Transverse colon (tissue), 4 donors: ENCODE data around the gene ZNF138. TPM values are rescaled to one million over a fixed set of nuclear protein-coding genes. Genes with fewer than 3 reads are reported as not detected.

Source experiments
- DNase-seq: peaks from one replicate; pipeline ENCODE4 v3.0.0-alpha.2; 2019
- H3K27ac ChIP-seq, 4 donors: fragments of 200-600 bp; sonication (generic); 2 replicates each; pipeline ENCODE4 v1.5.1; 2016 to 2018; ENCODE audit warnings: inconsistent platforms in 4 of 4
- H3K27me3 ChIP-seq: fragments of 200-600 bp; sonication (generic); 2 replicates; pipeline ENCODE4 v1.5.1; 2017; ENCODE audit warnings: inconsistent platforms
- H3K36me3 ChIP-seq, 4 donors: fragments of 200-600 bp; sonication (generic); 2 replicates each; pipeline ENCODE4 v1.5.1; 2017 to 2019; ENCODE audit warnings: inconsistent platforms in 4 of 4
- H3K4me1 ChIP-seq, 4 donors: fragments of 200-600 bp; sonication (generic); 2 replicates each; pipeline ENCODE4 v1.5.1; 2017 to 2020; ENCODE audit warnings: inconsistent platforms in 4 of 4
- H3K4me3 ChIP-seq, 4 donors: fragments of 200-600 bp; sonication (generic); 1 replicate in 1 of 4; 2 replicates in 3 of 4; pipeline versions ENCODE4 v1.5.1 to v1.6.1; 2017 to 2019; ENCODE audit warnings: inconsistent platforms in 4 of 4
- H3K9me3 ChIP-seq, 2 donors: fragments of 200-600 bp; sonication (generic); 2 replicates each; pipeline ENCODE4 v1.5.1; 2017 to 2019; ENCODE audit warnings: inconsistent platforms in 2 of 2
- EP300 ChIP-seq: sonication (generic); formaldehyde crosslinking; IDR thresholded peaks from one replicate; pipeline ENCODE4 v1.6.1; 2017; ENCODE audit warnings: antibody characterized with exemption, low read depth
- POLR2A ChIP-seq: fragments of 450-650 bp; IDR thresholded peaks from one replicate; pipeline ENCODE4 v1.6.1; 2016; ENCODE audit warnings: antibody characterized with exemption, mild to moderate bottlenecking, moderate library complexity
- POLR2AphosphoS5 ChIP-seq, 3 donors: sonication (generic); formaldehyde crosslinking; IDR thresholded peaks; one replicate each; pipeline ENCODE4 v1.6.1; 2016; ENCODE audit warnings: antibody characterized with exemption in 3 of 3
- WGBS, 2 donors: methylation state at CpG; one replicate each; pipeline ENCODE4 v1.1.5; 2018; ENCODE audit warnings: low coverage in 1 of 2; 5-methylcytosine and 5-hydroxymethylcytosine counted together
- in situ Hi-C, 4 donors: fragments of 200-750 bp; cut with MboI; loops; one replicate each; pipeline versions ENCODE4 v1.15.0 to v1.15.1; 2017; ENCODE audit warnings: low sequenced_read_pairs in 3 of 4, low pct_ligation_motif_present in 1 of 4, low pct_unique_long_range_greater_than_20kb in 1 of 4
- intact Hi-C: fragments of 100-400 bp; cut with DNase I; formaldehyde crosslinking; loops from one replicate; pipeline ENCODE4 v1.15.1; 2023; ENCODE audit warnings: low total_unique reads
- total RNA-seq, 4 donors: library from RNA; depleted of rRNA; stranded (reverse); fragments of >200 nt; gene quantifications; one replicate each; pipeline ENCODE4 v1.1.0, GENCODE V29; 2016
- TF ChIP-seq, protein P1 (sequence below), 5 experiments: fragments of 200-600 bp in 3 of 5; fragments of 450-650 bp in 2 of 5; sonication (generic) in 3 of 5; IDR thresholded peaks; 1 replicate in 2 of 5; 2 replicates in 3 of 5; pipeline ENCODE4 v1.5.1; 2016 to 2017; ENCODE audit warnings: antibody characterized with exemption in 5 of 5, inconsistent platforms in 3 of 5, mild to moderate bottlenecking in 2 of 5, moderate library complexity in 1 of 5

ZNF138 gene
- total RNA-seq, 4 donors from 2014 or later = 4.2 to 17.2 (median 10.9) TPM

DNA sequence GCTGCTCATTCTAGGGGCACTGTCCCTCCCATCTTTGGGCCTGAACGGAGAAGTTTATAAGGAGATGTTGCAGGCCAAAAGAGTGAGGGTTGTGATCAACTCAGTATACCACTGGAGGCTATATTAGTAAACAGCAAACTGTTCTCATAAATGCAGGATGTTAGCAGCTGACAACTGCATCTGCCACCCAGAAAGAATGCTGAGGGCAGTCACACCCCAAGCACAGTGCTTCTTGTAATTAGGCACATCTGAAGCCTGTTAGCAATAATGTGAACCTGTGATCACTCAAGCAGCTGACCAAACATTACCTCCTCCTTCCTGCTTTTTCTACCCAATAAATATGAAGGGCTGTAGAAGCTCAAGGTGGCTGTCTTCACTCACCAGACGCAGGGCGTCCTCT lies 38.4 kb upstream of the ZNF138 start:
- H3K9me3 ChIP-seq = no peaks in the 10 kb centered on the region
- no peak overlapping the region for H3K4me3 ChIP-seq
- in situ Hi-C loops = no loop called here
- intact Hi-C loops = no loop called here
- H3K27ac ChIP-seq = no peak overlapping the region
- DNase-seq = no peak
- H3K36me3 ChIP-seq = no peaks in the 10 kb centered on the region
- TF ChIP-seq POLR2AphosphoS5 (IDR thresholded peaks at IDR 0.05) (no peak), POLR2A (no peak), EP300 (no peak)
- TF ChIP-seq, protein P1, sequence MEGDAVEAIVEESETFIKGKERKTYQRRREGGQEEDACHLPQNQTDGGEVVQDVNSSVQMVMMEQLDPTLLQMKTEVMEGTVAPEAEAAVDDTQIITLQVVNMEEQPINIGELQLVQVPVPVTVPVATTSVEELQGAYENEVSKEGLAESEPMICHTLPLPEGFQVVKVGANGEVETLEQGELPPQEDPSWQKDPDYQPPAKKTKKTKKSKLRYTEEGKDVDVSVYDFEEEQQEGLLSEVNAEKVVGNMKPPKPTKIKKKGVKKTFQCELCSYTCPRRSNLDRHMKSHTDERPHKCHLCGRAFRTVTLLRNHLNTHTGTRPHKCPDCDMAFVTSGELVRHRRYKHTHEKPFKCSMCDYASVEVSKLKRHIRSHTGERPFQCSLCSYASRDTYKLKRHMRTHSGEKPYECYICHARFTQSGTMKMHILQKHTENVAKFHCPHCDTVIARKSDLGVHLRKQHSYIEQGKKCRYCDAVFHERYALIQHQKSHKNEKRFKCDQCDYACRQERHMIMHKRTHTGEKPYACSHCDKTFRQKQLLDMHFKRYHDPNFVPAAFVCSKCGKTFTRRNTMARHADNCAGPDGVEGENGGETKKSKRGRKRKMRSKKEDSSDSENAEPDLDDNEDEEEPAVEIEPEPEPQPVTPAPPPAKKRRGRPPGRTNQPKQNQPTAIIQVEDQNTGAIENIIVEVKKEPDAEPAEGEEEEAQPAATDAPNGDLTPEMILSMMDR (IDR thresholded peaks at IDR 0.05) = no peak
- H3K4me1 ChIP-seq = no peaks in the 10 kb centered on the region
- H3K27me3 ChIP-seq = no peaks in the 10 kb centered on the region
- 40 to 92% methylated on average over 1 to 3 of the region's 3 CpGs for WGBS, 2 donors

DNA sequence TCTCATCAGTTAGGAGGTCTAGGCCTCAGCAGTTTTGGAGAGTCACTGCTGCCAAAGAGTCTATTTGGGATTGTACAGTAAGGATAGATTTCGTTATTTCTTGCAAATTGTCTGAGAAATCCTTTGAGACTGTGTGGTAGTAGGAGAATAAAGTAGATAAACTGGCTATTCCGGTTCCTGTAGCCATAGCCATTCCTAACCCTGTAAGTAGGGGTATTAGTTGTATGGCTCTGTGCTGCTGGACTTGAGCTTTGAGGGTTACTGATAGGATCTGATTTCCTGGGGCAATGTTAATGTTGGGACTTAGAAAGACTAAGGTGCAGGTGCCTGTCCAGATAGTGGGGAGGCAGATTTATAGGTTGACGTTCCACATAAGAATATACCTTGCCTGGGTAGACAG lies 36.1 kb upstream of the ZNF138 start:
- in situ Hi-C loops = no loop called here
- intact Hi-C loops = no loop called here
- WGBS, 2 donors = 65% methylated on average over 3 of the region's 3 CpGs; no CpG with 5 or more reads in 1 of the 2 donors
- DNase-seq = no peak
- Histone ChIP-seq H3K27me3 (no peaks in the 10 kb centered on the region), H3K27ac (no peak overlapping the region), H3K9me3 (no peaks in the 10 kb centered on the region), H3K36me3 (no peaks in the 10 kb centered on the region), H3K4me1 (no peaks in the 10 kb centered on the region), H3K4me3 (no peak overlapping the region)
- TF ChIP-seq, protein P1 (IDR thresholded peaks at IDR 0.05) = no peak
- TF ChIP-seq POLR2A = no peak
- TF ChIP-seq EP300 = no peak
- TF ChIP-seq POLR2AphosphoS5 (IDR thresholded peaks at IDR 0.05) = no peak

DNA sequence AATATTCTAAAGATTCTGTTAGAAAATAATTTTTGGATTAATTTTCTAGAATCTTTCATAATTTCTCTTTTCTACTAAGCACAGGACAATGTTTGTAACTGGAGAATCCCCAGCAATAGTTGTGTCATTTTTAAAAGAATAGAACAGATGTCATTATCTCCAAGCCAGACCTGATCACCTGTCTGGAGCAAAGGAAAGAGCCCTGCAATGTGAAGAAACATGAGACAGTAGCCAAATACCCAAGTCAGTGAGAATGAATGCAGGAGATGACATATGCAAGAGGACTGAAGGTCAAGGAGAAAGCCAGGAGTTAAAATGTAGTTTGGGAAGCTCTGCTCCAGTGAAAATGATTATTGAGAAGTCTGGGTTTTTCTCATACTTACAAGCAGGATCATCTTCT lies 25.4 kb upstream of the ZNF138 start:
- in situ Hi-C loops (no loop called here), intact Hi-C loops (no loop called here)
- no peak overlapping the region for H3K4me3 ChIP-seq
- no peaks in the 10 kb centered on the region for H3K4me1 ChIP-seq
- no peak overlapping the region for H3K27ac ChIP-seq
- no peaks in the 10 kb centered on the region for H3K36me3 ChIP-seq
- TF ChIP-seq POLR2A = no peak
- TF ChIP-seq, protein P1 (IDR thresholded peaks at IDR 0.05) = no peak
- TF ChIP-seq POLR2AphosphoS5 (IDR thresholded peaks at IDR 0.05) = no peak
- TF ChIP-seq EP300 = no peak
- H3K27me3 ChIP-seq = no peaks in the 10 kb centered on the region
- no peaks in the 10 kb centered on the region for H3K9me3 ChIP-seq
- no peak for DNase-seq

DNA sequence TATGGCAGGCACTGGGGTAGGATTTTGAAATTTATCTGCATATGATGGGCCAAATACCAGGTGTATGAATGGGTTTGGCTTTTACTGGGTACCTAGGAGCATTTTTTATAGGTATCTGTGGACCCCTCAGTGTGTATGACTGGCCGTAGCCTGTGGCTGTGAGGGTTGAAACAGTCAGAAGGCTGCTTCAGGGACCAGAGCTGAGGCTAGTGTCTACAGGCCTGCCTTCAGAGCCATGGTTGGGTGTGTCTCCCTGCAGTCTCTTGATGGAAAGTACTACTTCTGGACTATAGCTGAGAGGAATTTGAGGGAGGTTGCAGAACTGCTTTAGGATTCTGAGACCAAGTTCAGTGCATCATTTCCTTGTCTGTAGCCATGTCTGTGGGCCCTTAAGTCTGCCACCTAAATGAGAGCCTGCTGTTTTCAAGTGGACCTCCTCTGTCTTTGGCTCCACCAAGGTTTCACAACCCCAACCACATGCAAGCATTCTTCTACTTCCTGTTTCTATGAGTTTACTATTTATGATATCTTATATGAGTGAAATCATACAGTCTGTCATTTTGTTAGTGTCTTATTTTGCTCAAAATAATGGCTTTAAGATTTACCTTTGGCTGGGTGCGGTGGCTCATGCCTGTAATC lies 19.9 kb upstream of the ZNF138 start:
- Histone ChIP-seq H3K27ac (no peak overlapping the region), H3K27me3 (no peaks in the 10 kb centered on the region), H3K4me1 (no peaks in the 10 kb centered on the region), H3K36me3 (no peaks in the 10 kb centered on the region), H3K4me3 (no peak overlapping the region), H3K9me3 (peaks cover 0 to 3% of the 10 kb centered on the region in 2 donors)
- DNase-seq = no peak
- intact Hi-C loops (no loop called here), in situ Hi-C loops (no loop called here)
- TF ChIP-seq POLR2AphosphoS5 (IDR thresholded peaks at IDR 0.05) (no peak), POLR2A (no peak), EP300 (no peak)
- TF ChIP-seq, protein P1 (IDR thresholded peaks at IDR 0.05) = no peak
- 95% methylated on average over 2 of the region's 2 CpGs; no CpG with 5 or more reads in 1 of the 2 donors for WGBS, 2 donors
